MM.1S (cell line): ENCODE results near the gene CYP46A1.

Source experiments
- DNase-seq: peaks from one replicate; pipeline ENCODE4 v3.0.0-alpha.2; 2015
- H2AFZ ChIP-seq: fragments of 300-600 bp; sonication (generic); 2 replicates; pipeline ENCODE4 v1.6.0; 2016; ENCODE audit warnings: antibody characterized with exemption, low read length
- H3F3A ChIP-seq: fragments of 300-600 bp; sonication (generic); 2 replicates; pipeline ENCODE4 v1.6.1; 2016; ENCODE audit warnings: mild to moderate bottlenecking, antibody characterized with exemption, low read length, moderate library complexity, mixed read lengths; ENCODE audit not compliant: insufficient read depth
- H3K27ac ChIP-seq: fragments of 300-600 bp; sonication (generic); 2 replicates; pipeline ENCODE4 v1.5.1; 2016; ENCODE audit warnings: mild to moderate bottlenecking, low read length
- H3K27me3 ChIP-seq: fragments of 300-600 bp; sonication (generic); replicated peaks from 2 replicates; pipeline ENCODE4 v1.6.0; 2016; ENCODE audit warnings: low read length; ENCODE audit not compliant: insufficient read depth
- H3K36me3 ChIP-seq: fragments of 300-600 bp; sonication (generic); replicated peaks from 2 replicates; pipeline ENCODE4 v1.6.1; 2016; ENCODE audit warnings: mild to moderate bottlenecking, low read length, mixed read lengths; ENCODE audit not compliant: insufficient read depth
- H3K4me1 ChIP-seq: fragments of 300-600 bp; sonication (generic); 2 replicates; pipeline ENCODE4 v1.6.1; 2016; ENCODE audit warnings: low read length, mixed read lengths
- H3K4me2 ChIP-seq: fragments of 300-600 bp; sonication (generic); 2 replicates; pipeline ENCODE4 v1.6.0; 2016; ENCODE audit warnings: low read depth, low read length
- H3K4me3 ChIP-seq: fragments of 300-600 bp; sonication (generic); 2 replicates; pipeline ENCODE4 v1.5.1; 2016; ENCODE audit warnings: low read length, mixed read lengths
- H3K79me2 ChIP-seq: fragments of 300-600 bp; sonication (generic); 2 replicates; pipeline ENCODE4 v1.6.1; 2016; ENCODE audit warnings: mixed run types, low read length, mixed read lengths
- H3K9ac ChIP-seq: fragments of 300-600 bp; sonication (generic); 2 replicates; pipeline ENCODE4 v1.6.1; 2016; ENCODE audit warnings: low read length, mixed read lengths
- H3K9me2 ChIP-seq: fragments of 300-600 bp; sonication (generic); replicated peaks from 2 replicates; pipeline ENCODE4 v1.6.1; 2016; ENCODE audit warnings: mild to moderate bottlenecking, low read length, mixed read lengths; ENCODE audit not compliant: insufficient read depth
- H3K9me3 ChIP-seq: fragments of 300-600 bp; sonication (generic); replicated peaks from 2 replicates; pipeline ENCODE4 v1.6.1; 2016; ENCODE audit warnings: mild to moderate bottlenecking, low read length, mixed read lengths; ENCODE audit not compliant: insufficient read depth
- H4K20me1 ChIP-seq: fragments of 300-600 bp; sonication (generic); 2 replicates; pipeline ENCODE4 v1.6.1; 2016; ENCODE audit warnings: mild to moderate bottlenecking, low read length, moderate library complexity, mixed read lengths; ENCODE audit not compliant: insufficient read depth
- EZH2 ChIP-seq: fragments of 300-600 bp; sonication (generic); optimal IDR thresholded peaks from 2 replicates; pipeline ENCODE3; 2017; ENCODE audit warnings: low read depth, mild to moderate bottlenecking, antibody characterized with exemption, low read length, mixed read lengths
- EZH2phosphoT487 ChIP-seq: fragments of 300-600 bp; sonication (generic); IDR thresholded peaks from 2 replicates; pipeline ENCODE4 v1.6.1; 2018; ENCODE audit warnings: antibody characterized with exemption, low read length
- TF ChIP-seq, protein P1 (sequence below): fragments of 300-600 bp; sonication (generic); IDR thresholded peaks from 2 replicates; pipeline ENCODE4 v1.5.1; 2016; ENCODE audit warnings: antibody characterized with exemption, low read length, mixed read lengths

The CYP46A1 gene

DNA sequence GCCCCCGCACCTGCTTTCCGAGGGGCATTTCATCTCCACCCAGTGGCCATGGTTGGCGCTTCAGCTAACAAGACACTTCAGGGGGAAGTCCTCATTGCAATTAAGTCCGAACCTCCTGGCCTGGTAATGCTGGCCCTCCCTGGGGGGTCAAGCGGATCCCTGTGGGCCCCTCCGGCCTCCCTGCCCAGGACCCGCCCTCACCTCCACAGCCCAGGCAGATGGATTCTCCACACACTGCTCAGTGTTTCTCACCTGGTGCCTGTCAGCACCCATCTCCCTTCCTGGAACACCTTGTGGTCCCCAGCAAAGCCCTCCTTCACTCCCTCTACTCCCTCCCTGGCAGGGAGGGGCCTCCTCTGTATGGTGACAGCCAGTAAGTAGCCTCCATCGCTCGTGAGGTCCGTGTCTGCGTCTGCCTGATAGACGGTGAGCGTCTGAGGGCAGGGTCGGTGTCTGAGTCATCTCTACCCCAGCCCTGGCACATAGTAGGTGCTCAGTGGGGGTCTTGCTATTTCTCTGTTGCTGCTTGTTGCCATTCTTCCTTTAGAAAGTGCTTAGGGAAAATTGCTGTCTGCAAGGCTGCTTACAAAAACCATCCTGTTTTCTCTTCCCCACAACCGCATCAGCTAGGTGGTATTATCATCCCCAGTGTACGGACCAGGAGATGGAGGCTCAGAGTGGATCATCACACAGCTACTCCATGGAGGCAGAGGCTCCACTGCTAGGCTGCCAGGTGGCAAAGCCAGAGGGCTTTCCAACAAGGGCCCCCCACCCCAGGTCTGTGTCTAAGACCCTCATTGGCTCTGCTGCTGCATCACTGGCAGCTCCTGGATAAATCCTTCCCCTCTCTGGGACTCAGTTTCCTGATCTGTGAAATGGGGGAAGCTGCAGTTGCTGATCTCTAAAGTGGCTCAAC lies 69.4 kb downstream of the CYP46A1 start:
- no peak for DNase-seq
- Histone ChIP-seq H3K27me3 (peaks cover 19% of the 10 kb centered on the region), H3K9me3 (no peaks in the 10 kb centered on the region), H3F3A (no peaks in the 10 kb centered on the region), H4K20me1 (no peaks in the 10 kb centered on the region), H3K4me2 (no peak overlapping the region), H3K36me3 (no peaks in the 10 kb centered on the region), H3K9ac (no peak overlapping the region), H3K9me2 (no peaks in the 10 kb centered on the region), H3K27ac (no peak overlapping the region), H2AFZ (no peak overlapping the region), H3K79me2 (no peaks in the 10 kb centered on the region), H3K4me1 (no peaks in the 10 kb centered on the region), H3K4me3 (no peak overlapping the region)
- TF ChIP-seq, protein P1, sequence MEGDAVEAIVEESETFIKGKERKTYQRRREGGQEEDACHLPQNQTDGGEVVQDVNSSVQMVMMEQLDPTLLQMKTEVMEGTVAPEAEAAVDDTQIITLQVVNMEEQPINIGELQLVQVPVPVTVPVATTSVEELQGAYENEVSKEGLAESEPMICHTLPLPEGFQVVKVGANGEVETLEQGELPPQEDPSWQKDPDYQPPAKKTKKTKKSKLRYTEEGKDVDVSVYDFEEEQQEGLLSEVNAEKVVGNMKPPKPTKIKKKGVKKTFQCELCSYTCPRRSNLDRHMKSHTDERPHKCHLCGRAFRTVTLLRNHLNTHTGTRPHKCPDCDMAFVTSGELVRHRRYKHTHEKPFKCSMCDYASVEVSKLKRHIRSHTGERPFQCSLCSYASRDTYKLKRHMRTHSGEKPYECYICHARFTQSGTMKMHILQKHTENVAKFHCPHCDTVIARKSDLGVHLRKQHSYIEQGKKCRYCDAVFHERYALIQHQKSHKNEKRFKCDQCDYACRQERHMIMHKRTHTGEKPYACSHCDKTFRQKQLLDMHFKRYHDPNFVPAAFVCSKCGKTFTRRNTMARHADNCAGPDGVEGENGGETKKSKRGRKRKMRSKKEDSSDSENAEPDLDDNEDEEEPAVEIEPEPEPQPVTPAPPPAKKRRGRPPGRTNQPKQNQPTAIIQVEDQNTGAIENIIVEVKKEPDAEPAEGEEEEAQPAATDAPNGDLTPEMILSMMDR, result no peak

DNA sequence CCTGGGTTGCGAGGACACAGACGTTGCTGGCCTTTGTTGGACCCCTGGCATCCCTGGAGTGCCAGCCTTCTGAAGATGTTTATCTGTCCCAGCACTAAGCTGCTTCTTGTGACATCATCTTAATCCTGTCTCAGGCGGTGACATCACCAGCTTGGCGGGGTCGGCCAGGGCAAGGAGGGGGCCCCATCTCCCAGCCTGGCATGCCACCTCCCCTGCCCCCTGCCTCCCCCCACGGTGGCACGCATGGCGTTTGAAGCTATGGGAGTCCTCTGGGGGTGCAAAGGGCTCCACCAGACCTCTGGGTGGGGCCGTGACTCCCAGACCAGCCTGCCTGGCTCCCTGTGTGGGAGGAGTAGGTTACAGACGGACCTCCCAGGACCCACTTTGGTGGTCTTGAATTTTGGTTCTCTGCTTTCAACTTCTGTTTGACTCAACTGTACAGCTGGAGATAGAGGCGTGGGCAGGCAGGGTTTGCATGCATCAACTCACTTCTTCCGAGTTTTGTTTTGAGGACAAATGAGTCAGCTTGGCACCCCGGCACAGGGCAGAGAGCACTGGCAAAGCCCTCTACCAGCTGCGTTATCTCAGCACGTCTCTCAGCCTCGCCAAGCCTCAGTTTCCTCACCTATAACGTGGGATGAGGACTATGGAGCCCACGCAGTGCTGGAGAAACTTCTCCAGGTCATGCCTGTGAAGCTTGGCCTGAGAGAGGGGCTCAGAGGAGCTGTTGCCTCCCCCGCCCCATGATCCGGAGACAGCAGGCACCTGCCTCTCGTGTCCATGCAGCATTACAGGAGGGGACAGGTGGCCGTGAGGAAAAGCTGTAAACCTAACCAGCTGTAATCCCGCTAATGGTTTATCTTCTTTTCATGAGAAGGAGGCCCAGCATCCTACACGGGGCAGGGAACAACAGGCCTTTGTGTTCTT lies 70.3 kb downstream of the CYP46A1 start:
- Histone ChIP-seq H3K4me3 (no peak overlapping the region), H3K27ac (no peak overlapping the region), H3K9me2 (no peaks in the 10 kb centered on the region), H3K27me3 (peaks cover 12% of the 10 kb centered on the region), H3K4me2 (no peak overlapping the region), H4K20me1 (no peaks in the 10 kb centered on the region), H3K79me2 (no peaks in the 10 kb centered on the region), H2AFZ (no peak overlapping the region), H3K9ac (no peak overlapping the region), H3K9me3 (no peaks in the 10 kb centered on the region), H3K36me3 (no peaks in the 10 kb centered on the region), H3F3A (no peaks in the 10 kb centered on the region), H3K4me1 (no peaks in the 10 kb centered on the region)
- no peak for DNase-seq
- TF ChIP-seq EZH2phosphoT487, result no peak
- no peak for TF ChIP-seq EZH2
- TF ChIP-seq, protein P1, result no peak

DNA sequence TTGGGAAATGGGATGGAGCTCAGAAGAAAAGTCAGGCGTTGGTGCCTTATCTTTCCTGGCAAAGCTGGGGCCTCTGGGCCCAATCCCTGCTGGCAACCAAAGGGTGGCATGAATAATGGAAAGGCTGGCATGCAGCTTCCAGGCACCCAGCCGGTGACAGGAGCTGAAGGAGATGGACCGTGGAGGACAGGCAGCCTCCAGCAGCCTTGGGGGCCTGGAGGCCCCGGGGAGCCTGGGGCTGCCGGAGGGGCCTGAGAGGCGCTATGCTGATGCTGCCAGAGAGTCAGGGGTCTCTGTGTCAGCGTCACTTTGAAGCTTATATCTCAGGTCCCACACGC lies 70.9 kb downstream of the CYP46A1 start:
- Histone ChIP-seq H3K4me3 (no peak overlapping the region), H3F3A (no peaks in the 10 kb centered on the region), H3K27me3 (peaks cover 12% of the 10 kb centered on the region), H3K9me3 (no peaks in the 10 kb centered on the region), H3K9me2 (no peaks in the 10 kb centered on the region), H3K9ac (no peak overlapping the region), H4K20me1 (no peaks in the 10 kb centered on the region), H3K36me3 (no peaks in the 10 kb centered on the region), H3K4me1 (no peaks in the 10 kb centered on the region), H3K79me2 (no peaks in the 10 kb centered on the region), H3K27ac (no peak overlapping the region), H3K4me2 (no peak overlapping the region), H2AFZ (no peak overlapping the region)
- TF ChIP-seq EZH2 (no peak), EZH2phosphoT487 (no peak)
- TF ChIP-seq, protein P1, result no peak
- DNase-seq, result no peak
